Fibroblast of skin of left biceps (primary cell): ENCODE data around the gene ASTN2.

Source experiments
- DNase-seq, 2 experiments: peaks; one replicate each; pipeline ENCODE4 v3.0.0-alpha.2; 2013; ENCODE audit warnings: low read depth in 2 of 2

Gene ASTN2

GRCh38 chr9:116750510-116750909 lies 664.3 kb downstream of the ASTN2 start:
- no peak for DNase-seq

- no peak for DNase-seq
These were observed 665.1 kb downstream of the ASTN2 start for GRCh38 chr9:116749772-116750171.

GRCh38 chr9:116749176-116749575 lies 665.7 kb downstream of the ASTN2 start:
- no peak for DNase-seq

- DNase-seq = no peak
These were observed 673.1 kb downstream of the ASTN2 start for GRCh38 chr9:116741742-116742141.

- no peak for DNase-seq
These were observed 673.6 kb downstream of the ASTN2 start for GRCh38 chr9:116741086-116741740.

- peak; percentile 32 to 40 for DNase-seq
These were observed 677.7 kb downstream of the ASTN2 start for GRCh38 chr9:116737152-116737546.

GRCh38 chr9:116736399-116737151 lies 678.3 kb downstream of the ASTN2 start:
- no peak for DNase-seq

GRCh38 chr9:116733010-116733641 lies 681.7 kb downstream of the ASTN2 start:
- no peak for DNase-seq

- no peak for DNase-seq
These were observed 688.3 kb downstream of the ASTN2 start for GRCh38 chr9:116726602-116727001.

GRCh38 chr9:116724123-116724522 lies 690.7 kb downstream of the ASTN2 start:
- DNase-seq = no peak

- no peak for DNase-seq
These were observed 692.9 kb downstream of the ASTN2 start for GRCh38 chr9:116721944-116722343.

- DNase-seq = no peak
These were observed 693.4 kb downstream of the ASTN2 start for GRCh38 chr9:116721411-116721810.

- DNase-seq = no peak
These were observed 694.7 kb downstream of the ASTN2 start for GRCh38 chr9:116720111-116720510.

GRCh38 chr9:116718111-116718510 lies 696.7 kb downstream of the ASTN2 start:
- no peak for DNase-seq

- peak; percentile 56 to 72 for DNase-seq
These were observed 697.7 kb downstream of the ASTN2 start for GRCh38 chr9:116717150-116717549.

- DNase-seq = no peak
These were observed 698.4 kb downstream of the ASTN2 start for GRCh38 chr9:116716438-116716837.

- DNase-seq = no peak
These were observed 699.1 kb downstream of the ASTN2 start for GRCh38 chr9:116715751-116716150.

- DNase-seq = no peak
These were observed 701.6 kb downstream of the ASTN2 start for GRCh38 chr9:116713271-116713670.

- no peak for DNase-seq
These were observed 702.1 kb downstream of the ASTN2 start for GRCh38 chr9:116712781-116713180.

GRCh38 chr9:116706310-116707290 lies 708.3 kb downstream of the ASTN2 start:
- no peak for DNase-seq

- no peak for DNase-seq
These were observed 709.3 kb downstream of the ASTN2 start for GRCh38 chr9:116705531-116705930.

GRCh38 chr9:116704470-116704869 lies 710.4 kb downstream of the ASTN2 start:
- DNase-seq = no peak
